Panc1 (cell line): ENCODE results near the gene CLUH.

Experiments used
- POLR2AphosphoS5 ChIP-seq: IDR thresholded peaks from 2 replicates; pipeline ENCODE4 v1.6.1; 2012; ENCODE audit warnings: mild to moderate bottlenecking, low read depth, low read length, moderate library complexity
- SIN3A ChIP-seq: IDR thresholded peaks from 2 replicates; pipeline ENCODE4 v1.6.1; 2012; ENCODE audit warnings: low read depth, mild to moderate bottlenecking, low read length, moderate library complexity, borderline replicate concordance; ENCODE audit not compliant: insufficient read depth
- TCF7L2 ChIP-seq: IDR thresholded peaks from 2 replicates; pipeline ENCODE4 v1.6.1; 2011; ENCODE audit warnings: mild to moderate bottlenecking, low read depth, low read length, inconsistent platforms
- TF ChIP-seq, protein P1 (sequence below): fragments of 450-650 bp; IDR thresholded peaks from 2 replicates; pipeline ENCODE4 v1.5.1; 2017; ENCODE audit warnings: mild to moderate bottlenecking
- TF ChIP-seq, protein P2 (sequence below), 2 experiments: IDR thresholded peaks; 2 replicates each; pipeline ENCODE4 v1.6.1; 2011 to 2012; ENCODE audit warnings: low read depth in 2 of 2, control low read depth in 1 of 2, low read length in 1 of 2, mild to moderate bottlenecking in 1 of 2, moderate library complexity in 1 of 2; ENCODE audit not compliant: insufficient read depth in 1 of 2

DNA sequence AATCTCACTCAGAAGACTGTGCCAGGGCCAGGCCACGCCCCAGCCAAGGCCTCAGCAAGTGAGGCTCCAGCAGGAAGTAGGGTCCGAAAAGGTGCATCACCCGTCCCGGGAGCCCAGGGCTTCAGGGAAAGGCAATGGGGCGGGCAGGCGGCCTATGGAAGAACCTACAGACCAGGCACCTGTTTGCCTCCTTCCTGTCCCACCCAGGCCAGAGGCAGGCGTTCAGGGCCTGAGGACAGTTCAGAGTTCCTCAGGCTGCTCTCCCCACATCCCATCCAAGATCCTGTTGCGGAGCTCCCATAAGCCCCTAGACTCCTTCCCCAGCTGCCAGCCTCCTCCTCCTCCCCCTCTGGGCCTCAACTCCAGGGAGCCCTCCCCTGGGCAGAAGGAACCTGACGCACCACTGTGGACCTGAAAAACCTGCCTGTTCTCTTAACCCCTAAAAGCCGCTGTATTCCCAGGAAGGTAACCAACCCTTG, 2.3 kb downstream of the CLUH start:
- TF ChIP-seq, protein P1, sequence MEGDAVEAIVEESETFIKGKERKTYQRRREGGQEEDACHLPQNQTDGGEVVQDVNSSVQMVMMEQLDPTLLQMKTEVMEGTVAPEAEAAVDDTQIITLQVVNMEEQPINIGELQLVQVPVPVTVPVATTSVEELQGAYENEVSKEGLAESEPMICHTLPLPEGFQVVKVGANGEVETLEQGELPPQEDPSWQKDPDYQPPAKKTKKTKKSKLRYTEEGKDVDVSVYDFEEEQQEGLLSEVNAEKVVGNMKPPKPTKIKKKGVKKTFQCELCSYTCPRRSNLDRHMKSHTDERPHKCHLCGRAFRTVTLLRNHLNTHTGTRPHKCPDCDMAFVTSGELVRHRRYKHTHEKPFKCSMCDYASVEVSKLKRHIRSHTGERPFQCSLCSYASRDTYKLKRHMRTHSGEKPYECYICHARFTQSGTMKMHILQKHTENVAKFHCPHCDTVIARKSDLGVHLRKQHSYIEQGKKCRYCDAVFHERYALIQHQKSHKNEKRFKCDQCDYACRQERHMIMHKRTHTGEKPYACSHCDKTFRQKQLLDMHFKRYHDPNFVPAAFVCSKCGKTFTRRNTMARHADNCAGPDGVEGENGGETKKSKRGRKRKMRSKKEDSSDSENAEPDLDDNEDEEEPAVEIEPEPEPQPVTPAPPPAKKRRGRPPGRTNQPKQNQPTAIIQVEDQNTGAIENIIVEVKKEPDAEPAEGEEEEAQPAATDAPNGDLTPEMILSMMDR: no peak
- TF ChIP-seq, protein P2, sequence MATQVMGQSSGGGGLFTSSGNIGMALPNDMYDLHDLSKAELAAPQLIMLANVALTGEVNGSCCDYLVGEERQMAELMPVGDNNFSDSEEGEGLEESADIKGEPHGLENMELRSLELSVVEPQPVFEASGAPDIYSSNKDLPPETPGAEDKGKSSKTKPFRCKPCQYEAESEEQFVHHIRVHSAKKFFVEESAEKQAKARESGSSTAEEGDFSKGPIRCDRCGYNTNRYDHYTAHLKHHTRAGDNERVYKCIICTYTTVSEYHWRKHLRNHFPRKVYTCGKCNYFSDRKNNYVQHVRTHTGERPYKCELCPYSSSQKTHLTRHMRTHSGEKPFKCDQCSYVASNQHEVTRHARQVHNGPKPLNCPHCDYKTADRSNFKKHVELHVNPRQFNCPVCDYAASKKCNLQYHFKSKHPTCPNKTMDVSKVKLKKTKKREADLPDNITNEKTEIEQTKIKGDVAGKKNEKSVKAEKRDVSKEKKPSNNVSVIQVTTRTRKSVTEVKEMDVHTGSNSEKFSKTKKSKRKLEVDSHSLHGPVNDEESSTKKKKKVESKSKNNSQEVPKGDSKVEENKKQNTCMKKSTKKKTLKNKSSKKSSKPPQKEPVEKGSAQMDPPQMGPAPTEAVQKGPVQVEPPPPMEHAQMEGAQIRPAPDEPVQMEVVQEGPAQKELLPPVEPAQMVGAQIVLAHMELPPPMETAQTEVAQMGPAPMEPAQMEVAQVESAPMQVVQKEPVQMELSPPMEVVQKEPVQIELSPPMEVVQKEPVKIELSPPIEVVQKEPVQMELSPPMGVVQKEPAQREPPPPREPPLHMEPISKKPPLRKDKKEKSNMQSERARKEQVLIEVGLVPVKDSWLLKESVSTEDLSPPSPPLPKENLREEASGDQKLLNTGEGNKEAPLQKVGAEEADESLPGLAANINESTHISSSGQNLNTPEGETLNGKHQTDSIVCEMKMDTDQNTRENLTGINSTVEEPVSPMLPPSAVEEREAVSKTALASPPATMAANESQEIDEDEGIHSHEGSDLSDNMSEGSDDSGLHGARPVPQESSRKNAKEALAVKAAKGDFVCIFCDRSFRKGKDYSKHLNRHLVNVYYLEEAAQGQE (IDR thresholded peaks at IDR 0.05; ENCODE audit: insufficient read depth in 1 of 2, low read depth in 2 of 2, low read length in 1 of 2): no peak
- TF ChIP-seq TCF7L2: no peak
- TF ChIP-seq SIN3A: no peak
- no peak for TF ChIP-seq POLR2AphosphoS5
